NCI-H524 (cell line): Measurements from ENCODE around the gene IRF2BP1.

Experiments used
- DNase-seq, 2 experiments: peaks; one replicate each; lab custom pipeline; 2025; lab: John Stamatoyannopoulos, UW

Gene IRF2BP1

DNA sequence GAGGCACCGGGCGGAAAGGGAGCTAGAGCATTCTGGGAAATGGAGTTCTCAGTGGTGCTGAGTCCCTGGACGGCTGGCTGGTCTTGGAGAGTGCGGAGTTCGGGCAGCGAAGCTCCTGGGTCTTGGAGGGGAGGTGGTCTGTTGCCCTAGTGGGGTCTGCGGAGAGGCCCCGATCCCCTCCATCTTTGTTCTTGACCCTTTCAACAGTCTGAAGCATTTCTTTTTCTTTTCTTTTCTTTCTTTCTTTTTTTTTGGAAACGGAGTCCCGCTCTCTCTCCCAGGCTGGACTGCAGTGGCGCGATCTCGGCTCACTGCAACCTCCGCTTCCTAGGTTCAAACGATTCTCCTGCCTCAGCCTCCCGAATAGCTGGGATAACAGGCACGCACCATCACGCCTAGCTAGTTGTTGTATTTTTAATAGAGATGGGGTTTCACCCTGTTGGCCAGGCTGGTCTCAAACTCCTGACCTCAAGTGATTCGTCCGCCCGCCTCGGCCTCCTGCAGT lies 22.6 kb downstream of the IRF2BP1 start:
- no peak for DNase-seq

GRCh38 chr19:45862564-45863334 lies 23.2 kb downstream of the IRF2BP1 start, which contains the start of gene SYMPK:
SYMPK (minus strand) TSS chr19:45863147; CDS start chr19:45854495, 8,652 bp downstream.
- DNase-seq: peak; percentile 93 to 97

DNA sequence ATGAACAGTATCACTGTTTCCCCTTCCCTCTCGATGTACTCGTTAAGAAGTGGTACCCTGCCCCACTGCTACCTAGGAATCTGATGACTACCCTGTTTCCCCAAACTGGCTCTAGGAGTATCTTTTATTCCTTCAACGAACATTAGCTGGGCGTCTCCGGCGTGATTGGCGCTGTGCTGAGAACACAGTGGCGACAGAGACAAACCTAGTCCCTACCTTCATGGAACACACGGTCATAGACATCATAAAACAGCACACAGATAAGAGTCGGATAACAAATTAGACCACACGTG lies 23.7 kb downstream of the IRF2BP1 start:
- no peak for DNase-seq

DNA sequence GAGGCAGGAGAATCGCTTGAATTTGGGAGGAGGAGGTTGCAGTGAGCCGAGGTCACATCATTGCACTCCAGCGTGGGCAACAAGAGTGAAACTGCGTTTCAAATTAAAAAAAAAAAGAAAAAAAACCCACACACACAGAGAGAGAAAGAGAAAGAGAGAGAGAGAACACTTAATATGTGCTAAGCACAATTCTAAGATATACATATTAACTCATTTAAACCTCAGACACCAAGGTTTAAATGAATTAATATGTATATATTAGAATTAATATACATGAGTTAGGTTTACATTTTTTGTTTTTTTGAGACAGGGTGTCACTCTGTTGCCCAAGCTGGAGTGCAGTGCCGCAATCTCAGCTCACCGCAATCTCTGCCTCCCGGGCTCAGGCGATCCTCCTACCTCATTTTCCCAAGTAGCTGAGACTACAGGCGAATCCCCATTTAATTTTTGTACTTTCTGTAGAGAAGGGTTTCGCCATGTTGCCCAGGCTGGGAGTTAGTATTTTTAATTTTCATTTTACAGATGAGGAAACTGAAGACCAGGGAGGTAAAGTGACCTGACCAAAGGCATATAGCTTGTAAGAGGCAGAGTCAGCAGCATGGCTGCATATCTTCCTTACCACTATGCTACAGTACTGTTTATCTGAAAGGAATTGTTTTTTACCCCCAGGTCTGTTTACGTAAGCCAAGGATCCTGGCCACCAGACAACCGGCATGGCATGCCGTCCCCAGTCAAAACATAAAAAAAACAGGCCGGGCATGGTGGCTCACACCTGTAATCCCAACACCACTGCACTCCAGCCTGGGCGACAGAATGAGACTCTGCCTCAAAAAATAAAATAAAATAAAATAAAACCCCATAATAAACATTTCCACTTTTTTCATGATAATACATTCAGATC lies 25.3 kb downstream of the IRF2BP1 start:
- no peak for DNase-seq

GRCh38 chr19:45854167-45854778 lies 31.7 kb downstream of the IRF2BP1 start:
- no peak for DNase-seq

DNA sequence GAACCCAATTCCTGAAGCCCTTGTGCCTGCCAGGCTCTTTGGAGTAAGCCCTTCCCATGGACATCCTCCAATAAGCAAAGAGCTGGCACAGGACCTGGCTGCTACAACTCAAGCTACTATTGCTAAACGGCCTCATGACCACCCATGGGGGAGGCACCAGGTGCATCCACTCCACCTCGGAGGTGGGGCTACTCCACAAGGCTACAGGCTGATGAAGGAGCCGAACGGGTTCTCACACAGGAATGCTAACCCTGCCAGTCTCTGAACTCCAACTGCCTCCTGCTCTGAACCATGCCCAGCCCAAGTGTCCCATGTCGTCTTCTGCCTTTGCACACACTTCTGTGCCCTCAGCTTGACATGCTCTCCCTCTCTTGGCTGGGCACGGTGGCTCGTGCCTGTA lies 33.0 kb downstream of the IRF2BP1 start:
- no peak for DNase-seq

DNA sequence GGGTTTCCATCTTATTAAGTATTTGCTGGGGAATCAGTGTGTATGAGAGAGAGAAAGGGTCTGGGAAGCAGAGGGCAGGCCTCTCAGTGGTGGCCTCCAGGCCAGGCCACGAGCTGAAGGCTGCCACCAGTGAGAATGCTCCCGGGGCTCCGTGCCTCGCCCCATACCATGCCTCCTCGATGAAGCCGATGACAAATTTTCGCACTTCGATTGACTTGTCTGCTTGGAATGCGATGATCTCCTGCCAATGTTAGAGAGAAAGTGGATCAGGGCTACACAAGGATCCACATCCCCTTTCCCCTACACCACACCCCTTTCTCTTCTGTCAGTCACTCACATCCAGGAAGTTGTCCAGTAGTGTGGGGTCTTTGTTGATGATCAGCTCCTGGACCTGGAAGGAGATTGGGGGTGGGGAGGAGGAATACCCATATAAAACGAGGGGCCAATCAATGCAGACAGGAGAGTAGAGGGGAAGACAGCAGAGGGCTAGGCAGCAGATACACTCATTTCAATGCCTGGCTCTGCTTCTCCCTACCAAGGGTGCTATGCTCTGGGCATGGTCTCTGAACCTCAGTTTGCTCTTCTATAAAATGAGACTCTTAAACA lies 33.7 kb downstream of the IRF2BP1 start:
- no peak for DNase-seq

DNA sequence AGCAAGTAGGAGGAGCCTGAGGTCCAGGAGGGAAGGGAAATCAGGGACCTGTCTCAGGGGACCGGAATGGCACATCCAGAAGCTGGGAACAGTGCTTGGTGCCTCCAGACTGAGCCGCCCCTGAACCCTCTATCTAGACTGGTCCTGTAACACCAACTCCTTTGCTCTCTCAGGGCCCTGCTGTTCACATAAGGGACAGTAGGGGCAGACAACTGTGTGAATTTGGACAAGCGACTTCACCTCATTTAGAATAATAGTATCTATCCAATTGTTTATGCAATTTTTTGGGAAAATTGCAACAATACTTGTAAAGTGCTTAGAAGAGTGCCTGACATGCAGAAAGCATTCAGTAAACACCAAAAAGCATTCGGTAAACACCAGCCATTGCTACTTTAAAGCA lies 37.0 kb downstream of the IRF2BP1 start:
- no peak for DNase-seq

DNA sequence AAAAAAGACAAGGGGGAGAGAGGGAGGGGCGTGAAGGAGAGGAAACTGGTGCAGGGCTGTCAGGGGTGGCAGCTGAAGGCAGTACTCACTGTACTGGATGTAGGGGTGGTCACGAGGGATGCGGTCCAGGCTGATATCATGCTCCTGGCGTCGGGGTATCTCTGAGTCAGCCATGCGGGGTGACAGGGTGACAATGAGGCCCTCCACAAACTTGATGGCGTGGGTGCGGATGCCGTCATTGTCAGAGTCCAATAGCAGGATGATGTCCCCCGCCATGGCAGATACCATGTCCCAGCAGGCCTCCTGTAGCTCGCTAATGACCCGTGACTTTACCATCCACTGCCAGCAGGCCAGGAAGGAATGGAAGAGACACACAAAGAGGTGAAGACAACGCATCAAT lies 38.3 kb downstream of the IRF2BP1 start:
- no peak for DNase-seq

GRCh38 chr19:45842198-45842597 lies 43.7 kb downstream of the IRF2BP1 start:
- no peak for DNase-seq

DNA sequence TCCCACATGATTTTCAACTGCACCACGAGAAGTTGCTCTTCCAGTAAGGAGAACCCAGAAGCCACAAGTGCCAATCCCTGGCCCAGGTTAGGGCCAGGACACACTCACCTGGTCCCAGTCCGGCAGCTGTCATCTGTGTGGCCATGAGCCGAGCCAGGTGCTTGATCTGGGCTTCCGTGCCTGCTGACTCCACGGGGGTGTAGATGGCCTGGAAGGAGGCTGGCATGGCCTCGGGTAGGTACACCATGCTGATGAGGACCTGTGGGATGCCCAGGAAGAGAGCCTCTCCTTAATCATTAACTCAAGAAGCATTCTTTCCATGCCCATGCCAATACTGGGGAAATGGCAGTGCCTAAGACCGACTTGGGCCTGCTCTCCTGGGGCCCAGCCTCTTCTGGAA lies 51.0 kb downstream of the IRF2BP1 start:
- DNase-seq: no peak
